Lower leg skin (tissue), 4 donors: ENCODE results near the gene DUSP3. TPM values are rescaled to one million over a fixed set of nuclear protein-coding genes. Genes with fewer than 3 reads are reported as not detected.

Source experiments
- DNase-seq, 2 donors: peaks; one replicate each; pipeline ENCODE4 v3.0.0-alpha.2; 2019; ENCODE audit warnings: low spot score in 2 of 2
- H3K4me3 ChIP-seq: fragments of 200-600 bp; sonication (generic); 2 replicates; pipeline ENCODE4 v1.5.1; 2017; ENCODE audit warnings: mild to moderate bottlenecking, low read depth; ENCODE audit not compliant: poor library complexity, severe bottlenecking
- CTCF ChIP-seq, 3 donors: fragments of 450-650 bp; IDR thresholded peaks; one replicate each; pipeline ENCODE4 v1.5.1; 2016; ENCODE audit warnings: antibody characterized with exemption in 3 of 3, mild to moderate bottlenecking in 3 of 3, moderate library complexity in 2 of 3
- POLR2A ChIP-seq, 2 donors: fragments of 450-650 bp; IDR thresholded peaks; one replicate each; pipeline ENCODE4 v1.6.1; 2016 to 2017; ENCODE audit warnings: antibody characterized with exemption in 2 of 2, mild to moderate bottlenecking in 1 of 2, moderate library complexity in 1 of 2
- WGBS, 2 donors: methylation state at CpG; one replicate each; pipeline ENCODE4 v1.1.5; 2018; 5-methylcytosine and 5-hydroxymethylcytosine counted together
- intact Hi-C: fragments of 100-400 bp; cut with DNase I; formaldehyde crosslinking; loops from one replicate; pipeline ENCODE4 v1.15.0; 2023; ENCODE audit warnings: low total_unique reads
- total RNA-seq, 4 donors: library from RNA; depleted of rRNA; stranded (reverse); fragments of >200 nt; gene quantifications; one replicate each; pipeline ENCODE4 v1.1.0, GENCODE V29; 2016

The DUSP3 gene
- total RNA-seq, 4 donors from 2014 or later = 33.2 to 44.1 (median 37.9) TPM

GRCh38 chr17:43814714-43815113, 35.9 kb upstream of the DUSP3 start:
- no peak for TF ChIP-seq POLR2A (IDR thresholded peaks at IDR 0.05)
- TF ChIP-seq CTCF (IDR thresholded peaks at IDR 0.05) = no peak
- 24 to 26% methylated on average over 1 of the region's 1 CpG for WGBS, 2 donors
- no peak overlapping the region for H3K4me3 ChIP-seq
- intact Hi-C loops = no loop called here
- no peak for DNase-seq

- peak in 1 of 2 donors; percentile 60 for DNase-seq
- TF ChIP-seq POLR2A (IDR thresholded peaks at IDR 0.05) = no peak
- no peak for TF ChIP-seq CTCF (IDR thresholded peaks at IDR 0.05)
- 91 to 92% methylated on average over 9 to 12 of the region's 12 CpGs for WGBS, 2 donors
- H3K4me3 ChIP-seq = no peak overlapping the region
- intact Hi-C loops = no loop called here
These were observed 35.2 kb upstream of the DUSP3 start for GRCh38 chr17:43814026-43814425.

GRCh38 chr17:43813386-43813785, 34.6 kb upstream of the DUSP3 start:
- WGBS, 2 donors = 89 to 94% methylated on average over 3 of the region's 3 CpGs
- TF ChIP-seq POLR2A (IDR thresholded peaks at IDR 0.05) (no peak), CTCF (IDR thresholded peaks at IDR 0.05) (no peak)
- intact Hi-C loops = no loop called here
- peak in 1 of 2 donors; percentile 15 for DNase-seq
- H3K4me3 ChIP-seq = no peak overlapping the region

GRCh38 chr17:43812396-43813265, 33.9 kb upstream of the DUSP3 start:
- no peak for TF ChIP-seq CTCF (IDR thresholded peaks at IDR 0.05)
- TF ChIP-seq POLR2A (IDR thresholded peaks at IDR 0.05) = no peak
- intact Hi-C loops = no loop called here
- WGBS, 2 donors = 94 to 95% methylated on average over 10 of the region's 10 CpGs
- H3K4me3 ChIP-seq = no peak overlapping the region
- DNase-seq = peak in 1 of 2 donors; percentile 61

GRCh38 chr17:43810823-43811222, 32.0 kb upstream of the DUSP3 start:
- intact Hi-C loops = no loop called here
- no peak overlapping the region for H3K4me3 ChIP-seq
- WGBS, 2 donors = 92% methylated on average over 5 of the region's 5 CpGs
- DNase-seq = peak in 1 of 2 donors; percentile 31
- TF ChIP-seq POLR2A (IDR thresholded peaks at IDR 0.05) (no peak), CTCF (IDR thresholded peaks at IDR 0.05) (no peak)
